Measurements from ENCODE around the gene NDRG2. TPM values are rescaled to one million over a fixed set of nuclear protein-coding genes. Genes with fewer than 3 reads are reported as not detected.

Gene NDRG2
- total RNA-seq, 1 donor from 2014 or later = 54.7 TPM

Other genes starting within 250 kb of the NDRG2 start
- 0.40 TPM for gene RNASE6, start 243.8 kb downstream of the NDRG2 start, total RNA-seq
- 8.6 TPM for gene RNASE1, start 222.2 kb downstream of the NDRG2 start, total RNA-seq
- not detected for gene RNASE3, start 133.7 kb downstream of the NDRG2 start, total RNA-seq
- not detected for gene RNASE2, start 69.6 kb downstream of the NDRG2 start, total RNA-seq
- gene METTL17, start 35.1 kb downstream of the NDRG2 start, total RNA-seq = 37.8 TPM
- 15.7 TPM for gene SLC39A2, start 25.8 kb downstream of the NDRG2 start, total RNA-seq
- not detected for gene TPPP2, start 5.2 kb upstream of the NDRG2 start, total RNA-seq
- not detected for gene RNASE13, start 9.7 kb upstream of the NDRG2 start, total RNA-seq
- 2.7 TPM for gene RNASE7, start 17.3 kb upstream of the NDRG2 start, total RNA-seq
- gene RNASE8, start 32.8 kb upstream of the NDRG2 start, total RNA-seq = not detected
- 2.3 TPM for gene ARHGEF40, start 45.2 kb upstream of the NDRG2 start, total RNA-seq
- gene ZNF219, start 73.6 kb upstream of the NDRG2 start, total RNA-seq = 40.4 TPM
- gene TMEM253, start 76.0 kb upstream of the NDRG2 start, total RNA-seq = 1.6 TPM
- not detected for gene OR5AU1, start 131.0 kb upstream of the NDRG2 start, total RNA-seq
- 415 TPM for gene HNRNPC, start 244.4 kb upstream of the NDRG2 start, total RNA-seq

All from esophagus mucosa (tissue), 1 donor.